GM12872 (cell line): ENCODE data around the gene LYPD5.

Experiments used
- TF ChIP-seq, protein P1 (sequence below): IDR thresholded peaks from 3 replicates; pipeline ENCODE4 v1.5.1; 2011; ENCODE audit warnings: low read depth, mild to moderate bottlenecking, low read length, moderate library complexity; ENCODE audit not compliant: insufficient read depth

LYPD5 gene

DNA sequence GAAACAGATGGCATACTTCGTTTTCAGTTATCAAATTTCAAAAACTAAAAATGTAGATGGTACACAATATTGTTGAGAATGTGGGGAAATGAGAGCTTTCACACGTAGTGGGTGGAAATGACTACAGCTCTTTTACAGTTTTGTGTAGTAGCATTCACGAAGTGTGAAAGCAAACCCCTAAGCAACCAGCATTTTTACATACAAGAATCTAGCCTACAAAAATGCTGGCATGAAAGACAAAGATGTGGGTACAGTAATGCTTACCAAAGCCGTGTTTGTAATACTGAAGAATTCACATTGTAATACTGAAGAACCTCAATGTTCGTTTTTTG lies 18.6 kb upstream of the LYPD5 start:
- TF ChIP-seq, protein P1, sequence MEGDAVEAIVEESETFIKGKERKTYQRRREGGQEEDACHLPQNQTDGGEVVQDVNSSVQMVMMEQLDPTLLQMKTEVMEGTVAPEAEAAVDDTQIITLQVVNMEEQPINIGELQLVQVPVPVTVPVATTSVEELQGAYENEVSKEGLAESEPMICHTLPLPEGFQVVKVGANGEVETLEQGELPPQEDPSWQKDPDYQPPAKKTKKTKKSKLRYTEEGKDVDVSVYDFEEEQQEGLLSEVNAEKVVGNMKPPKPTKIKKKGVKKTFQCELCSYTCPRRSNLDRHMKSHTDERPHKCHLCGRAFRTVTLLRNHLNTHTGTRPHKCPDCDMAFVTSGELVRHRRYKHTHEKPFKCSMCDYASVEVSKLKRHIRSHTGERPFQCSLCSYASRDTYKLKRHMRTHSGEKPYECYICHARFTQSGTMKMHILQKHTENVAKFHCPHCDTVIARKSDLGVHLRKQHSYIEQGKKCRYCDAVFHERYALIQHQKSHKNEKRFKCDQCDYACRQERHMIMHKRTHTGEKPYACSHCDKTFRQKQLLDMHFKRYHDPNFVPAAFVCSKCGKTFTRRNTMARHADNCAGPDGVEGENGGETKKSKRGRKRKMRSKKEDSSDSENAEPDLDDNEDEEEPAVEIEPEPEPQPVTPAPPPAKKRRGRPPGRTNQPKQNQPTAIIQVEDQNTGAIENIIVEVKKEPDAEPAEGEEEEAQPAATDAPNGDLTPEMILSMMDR, result no peak

DNA sequence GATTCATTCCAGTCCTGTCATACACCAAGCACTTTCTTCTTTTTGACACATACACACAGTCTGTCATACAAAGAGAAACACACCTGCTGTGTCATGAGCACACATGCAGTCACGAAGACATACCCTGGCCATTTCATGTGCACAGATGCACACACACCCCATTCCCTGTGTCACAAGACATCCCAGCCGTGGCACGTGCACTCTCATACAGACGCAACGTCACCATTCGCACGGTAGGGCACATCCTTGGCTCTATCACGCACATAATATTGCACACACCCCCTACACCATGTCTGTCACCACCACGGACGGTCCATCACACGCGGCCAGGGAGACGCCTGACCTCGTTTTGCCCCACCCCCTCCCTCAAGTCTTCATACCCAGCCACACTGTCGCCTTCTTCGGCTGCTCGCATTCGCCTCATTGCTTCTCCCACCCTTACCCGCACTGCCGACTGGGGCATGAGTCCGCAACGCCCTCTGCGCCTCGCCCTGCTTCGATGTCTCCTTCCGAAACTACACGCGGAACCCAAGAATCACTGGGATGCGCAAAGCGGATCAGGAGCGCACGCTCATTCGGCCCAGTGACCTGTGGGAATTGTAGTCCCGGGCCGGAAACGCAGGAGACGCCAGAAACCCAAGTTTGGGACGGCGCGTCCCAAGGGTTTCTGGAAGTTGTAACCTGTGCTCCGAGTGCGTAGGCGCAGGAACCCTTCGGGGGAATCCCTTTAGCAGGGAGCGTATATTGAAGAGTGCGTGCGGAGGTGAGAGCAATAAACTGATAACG lies 18.0 kb upstream of the LYPD5 start:
- TF ChIP-seq, protein P1, result no peak

DNA sequence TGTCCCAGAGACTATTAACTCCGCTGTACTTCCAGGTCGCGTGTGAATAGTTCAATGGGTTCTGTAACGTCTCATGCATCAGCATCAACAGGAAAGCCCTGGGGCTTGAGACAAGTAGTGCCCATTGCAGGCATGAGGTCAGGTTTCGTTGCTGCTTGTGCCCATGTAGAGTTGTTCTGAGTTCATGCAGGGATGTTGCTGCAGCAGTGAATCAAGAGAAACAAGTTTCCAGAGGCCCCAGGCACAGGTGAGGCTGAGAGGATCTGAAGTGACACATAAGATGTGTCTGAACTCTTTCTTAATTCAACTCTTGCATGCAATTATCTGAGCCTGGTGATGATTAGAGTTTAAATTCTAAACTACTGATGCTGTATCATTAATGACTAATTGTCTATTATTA lies 16.3 kb upstream of the LYPD5 start:
- TF ChIP-seq, protein P1, result no peak

DNA sequence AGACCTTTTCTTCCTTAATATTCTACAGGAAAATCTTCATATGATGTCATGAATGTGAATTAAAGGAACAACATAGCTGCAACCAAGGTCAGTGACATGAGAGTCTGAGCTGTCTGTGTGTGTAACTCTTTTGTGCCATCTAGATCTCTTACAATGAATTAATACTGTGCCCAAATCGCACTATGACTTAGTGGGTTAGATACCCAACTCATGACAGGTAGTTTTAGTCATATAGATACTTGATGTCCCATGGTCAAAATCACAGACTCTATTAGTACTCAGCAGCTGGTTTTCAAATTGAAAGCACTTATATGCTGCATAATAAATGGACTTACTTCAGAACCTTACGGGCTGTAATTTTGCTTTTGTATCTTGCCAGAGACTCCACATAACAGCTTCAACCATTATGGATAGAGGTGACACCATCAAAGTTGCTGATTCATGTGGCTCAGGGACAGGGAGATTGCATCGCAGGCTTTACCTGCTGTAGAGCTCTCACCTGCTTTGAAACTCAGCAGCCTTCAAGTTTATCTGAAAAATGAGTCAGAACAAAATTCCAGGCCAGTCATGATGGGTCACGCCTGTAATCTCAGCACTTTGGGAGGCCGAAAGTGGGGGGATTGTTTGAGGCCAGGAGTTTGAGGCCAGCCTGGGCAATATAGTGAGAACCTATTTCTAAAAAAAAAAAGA lies 12.6 kb upstream of the LYPD5 start:
- TF ChIP-seq, protein P1, result no peak

DNA sequence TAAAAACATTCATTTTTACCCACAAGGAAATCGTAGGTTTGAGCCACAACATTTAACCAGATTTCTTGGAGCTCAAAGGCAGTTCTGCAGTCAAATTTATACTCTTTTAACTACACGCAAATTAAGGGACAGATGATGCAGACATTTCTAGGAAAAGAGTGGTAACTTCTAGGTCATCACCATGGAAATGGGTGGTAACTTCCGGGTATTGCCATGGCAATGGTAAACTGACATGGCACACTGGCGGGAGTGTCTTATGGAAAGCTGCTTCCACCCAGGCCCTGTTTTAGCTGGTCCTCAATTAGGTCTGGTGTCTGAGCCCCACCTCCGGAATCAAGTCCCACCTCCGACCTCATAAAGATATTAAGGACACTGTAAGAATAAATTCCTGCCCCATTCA lies 10.4 kb upstream of the LYPD5 start:
- TF ChIP-seq, protein P1, result no peak

DNA sequence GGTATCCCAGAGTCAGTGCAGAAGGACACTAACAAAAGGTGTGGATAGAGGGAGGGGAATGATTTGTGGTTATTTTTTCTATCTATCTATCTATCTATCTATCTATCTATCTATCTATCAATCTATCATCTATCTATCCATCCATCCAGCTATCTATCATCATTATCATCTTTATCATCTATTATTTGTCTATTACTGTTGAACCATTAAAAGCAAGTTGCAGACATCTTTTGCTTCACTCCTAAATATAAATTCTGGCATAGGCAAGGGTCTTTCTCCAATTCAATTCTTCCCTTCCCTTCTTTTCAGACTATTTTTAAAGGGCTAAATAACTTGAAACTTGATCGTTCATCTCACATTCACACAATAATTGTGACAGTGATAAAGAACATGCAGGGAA lies 10.0 kb upstream of the LYPD5 start:
- TF ChIP-seq, protein P1, result no peak

DNA sequence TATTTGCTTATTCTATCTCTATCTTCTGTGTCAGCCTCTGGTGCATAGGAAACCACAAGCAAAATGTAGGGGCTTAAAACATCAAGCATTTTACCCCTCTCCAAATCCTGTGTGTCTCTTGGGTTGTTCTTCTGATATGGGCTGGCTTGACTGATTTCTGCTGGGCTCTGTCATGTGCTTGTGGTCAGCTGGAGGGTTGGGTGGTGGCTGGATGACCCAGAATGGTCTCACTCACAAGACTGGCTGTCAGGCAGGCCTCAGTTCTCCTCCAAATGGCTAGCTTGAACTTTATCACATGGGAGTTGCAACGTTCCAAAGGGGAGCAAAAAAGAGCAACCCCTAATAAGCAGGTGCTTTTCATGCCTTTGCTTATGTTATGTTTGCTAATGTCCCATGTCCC lies 9.6 kb upstream of the LYPD5 start:
- TF ChIP-seq, protein P1, result no peak
